HepG2 (cell line): ENCODE results near the gene SDC4. TPM values are rescaled to one million over a fixed set of nuclear protein-coding genes. Genes with fewer than 3 reads are reported as not detected.

Experiments used
- BATF2 ChIP-seq: sonication (generic); formaldehyde crosslinking; IDR thresholded peaks from 2 replicates; pipeline ENCODE4 v1.8.0; 2022; ENCODE audit warnings: mild to moderate bottlenecking, missing genetic modification reagents, moderate library complexity
- BCL6 ChIP-seq: IDR thresholded peaks from 2 replicates; pipeline ENCODE4 v1.6.1; 2016; ENCODE audit warnings: missing genetic modification reagents, missing compliant biosample characterization
- ERF ChIP-seq: IDR thresholded peaks from 2 replicates; pipeline ENCODE4 v1.6.1; 2018; ENCODE audit warnings: missing biosample characterization, missing genetic modification reagents
- GATAD2A ChIP-seq: IDR thresholded peaks from 2 replicates; pipeline ENCODE4 v1.6.1; 2016
- MTA3 ChIP-seq: sonication (generic); formaldehyde crosslinking; IDR thresholded peaks from 2 replicates; pipeline ENCODE4 v1.4.0; 2020; ENCODE audit warnings: missing genetic modification reagents
- NAIF1 ChIP-seq: sonication (generic); formaldehyde crosslinking; IDR thresholded peaks from 2 replicates; pipeline ENCODE4 v1.5.0; 2020; ENCODE audit warnings: mild to moderate bottlenecking, missing genetic modification reagents, borderline replicate concordance
- PRPF4 ChIP-seq: fragments of 200-400 bp; formaldehyde crosslinking; IDR thresholded peaks from 2 replicates; pipeline ENCODE4 v1.6.1; 2016; ENCODE audit warnings: low read length, low read depth; ENCODE audit not compliant: poor library complexity, severe bottlenecking
- RERE ChIP-seq: IDR thresholded peaks from 2 replicates; pipeline ENCODE4 v1.6.1; 2016; ENCODE audit warnings: low read depth, missing genetic modification reagents, missing compliant biosample characterization
- REXO4 ChIP-seq: sonication (generic); formaldehyde crosslinking; IDR thresholded peaks from 2 replicates; pipeline ENCODE4 v1.8.0; 2022; ENCODE audit warnings: missing genetic modification reagents, mild to moderate bottlenecking, borderline replicate concordance
- SMAD9 ChIP-seq: sonication (generic); formaldehyde crosslinking; IDR thresholded peaks from 2 replicates; pipeline ENCODE4 v1.5.1; 2020; ENCODE audit warnings: mild to moderate bottlenecking, missing genetic modification reagents
- SP4 ChIP-seq: sonication (generic); formaldehyde crosslinking; IDR thresholded peaks from 2 replicates; pipeline ENCODE4 v1.8.1; 2023; ENCODE audit warnings: mild to moderate bottlenecking, missing genetic modification reagents
- SRF ChIP-seq: IDR thresholded peaks from 2 replicates; pipeline ENCODE4 v1.6.1; 2011; ENCODE audit warnings: mild to moderate bottlenecking, low read depth, low read length, moderate library complexity
- TCF7 ChIP-seq: sonication (generic); IDR thresholded peaks from 2 replicates; pipeline ENCODE4 v1.6.1; 2016; ENCODE audit warnings: antibody characterized with exemption, low read depth
- TEAD2 ChIP-seq: sonication (generic); formaldehyde crosslinking; IDR thresholded peaks from 2 replicates; pipeline ENCODE4 v1.9.0; 2021; ENCODE audit warnings: missing genetic modification reagents
- TFAP4 ChIP-seq: sonication (generic); IDR thresholded peaks from 2 replicates; pipeline ENCODE4 v1.6.1; 2016; ENCODE audit warnings: low read depth, borderline replicate concordance
- THRA ChIP-seq: sonication (generic); formaldehyde crosslinking; IDR thresholded peaks from 2 replicates; pipeline ENCODE4 v1.4.0; 2020; ENCODE audit warnings: missing genetic modification reagents, borderline replicate concordance
- TP53 ChIP-seq: sonication (generic); formaldehyde crosslinking; conservative IDR thresholded peaks from 2 replicates; pipeline ENCODE4 v1.4.0; 2020; ENCODE audit warnings: missing genetic modification reagents
- ZNF549 ChIP-seq: sonication (generic); formaldehyde crosslinking; IDR thresholded peaks from 2 replicates; pipeline ENCODE4 v1.5.0; 2020; ENCODE audit warnings: missing genetic modification reagents
- ZNF607 ChIP-seq: sonication (generic); formaldehyde crosslinking; IDR thresholded peaks from 2 replicates; pipeline ENCODE4 v1.5.1; 2020; ENCODE audit warnings: missing genetic modification reagents, mild to moderate bottlenecking, borderline replicate concordance
- ZNF670 ChIP-seq: sonication (generic); formaldehyde crosslinking; IDR thresholded peaks from 2 replicates; pipeline ENCODE4 v1.8.0; 2022; ENCODE audit warnings: mild to moderate bottlenecking, missing genetic modification reagents, borderline replicate concordance
- ZNF788 ChIP-seq: sonication (generic); formaldehyde crosslinking; IDR thresholded peaks from 2 replicates; pipeline ENCODE4 v1.5.0; 2020; ENCODE audit warnings: mild to moderate bottlenecking, missing genetic modification reagents, borderline replicate concordance
- ZNF883 ChIP-seq: sonication (generic); formaldehyde crosslinking; IDR thresholded peaks from 2 replicates; pipeline ENCODE4 v1.5.1; 2020; ENCODE audit warnings: mild to moderate bottlenecking, missing genetic modification reagents; ENCODE audit errors: not compliant biosample characterization
- polyA plus RNA-seq, 8 experiments: library from polyadenylated mRNA; depleted of rRNA in 3 of 8; stranded (reverse) in 7 of 8; unstranded in 1 of 8; fragments of >200 nt; fragmentation: Illumina TruSeq in 4 of 8; extraction: Trizol in 4 of 8; gene quantifications; 2 replicates each; pipeline versions ENCODE4 v1.2.1 to v1.2.3, GENCODE V29; 2011 to 2016; ENCODE audit warnings: low read depth in 4 of 8, missing spikeins in 1 of 8, mixed read lengths in 1 of 8; ENCODE audit not compliant: insufficient read depth in 1 of 8
- total RNA-seq, 5 experiments: library from RNA; depleted of rRNA; stranded (reverse); fragments of >200 nt; fragmentation: Illumina TruSeq; extraction: Trizol; gene quantifications; 2 replicates each; pipeline ENCODE4 v1.2.3, GENCODE V29; 2016; ENCODE audit warnings: low read depth in 1 of 5

Gene SDC4
- total and polyA plus RNA-seq, 2 of the 13 experiments (the other 11 are each of a cell fraction or from before 2014, with no cell fraction given), result 49.0 to 65.1 TPM

GRCh38 chr20:45341939-45342854 is 6.0 kb downstream of the SDC4 start (continued):
- TF ChIP-seq TEAD2 (CRISPR knock-in tag) (no peak), ZNF549 (no peak), SRF (no peak), ZNF883 (CRISPR knock-in tag) (peak; percentile 67), ERF (CRISPR knock-in tag) (peak; percentile 85; the same call in 1 of the 2 replicates), SP4 (CRISPR knock-in tag) (no peak), ZNF788 (peak; percentile 93), BATF2 (CRISPR knock-in tag) (no peak), TP53 (no peak; the same call in 1 of the 2 replicates), ZNF607 (CRISPR knock-in tag) (no peak), TFAP4 (peak; percentile 95), NAIF1 (CRISPR knock-in tag) (no peak), TCF7 (no peak), MTA3 (CRISPR knock-in tag) (no peak), BCL6 (CRISPR knock-in tag) (peak; percentile 58; the same call in 1 of the 2 replicates), ZNF670 (CRISPR knock-in tag) (0 out of 2 replicates have a peak, but pooled peaks have one; percentile 31), RERE (no peak), THRA (CRISPR knock-in tag) (no peak; the same call in 1 of the 2 replicates), GATAD2A (CRISPR knock-in tag) (peak; percentile 83), SMAD9 (CRISPR knock-in tag) (no peak), REXO4 (no peak), PRPF4 (no peak)
